NCI-H1436 (cell line): ENCODE measurements around the gene ALOX5.
A peak's percentile ranks its signal among the peaks of the same experiment; 100 is the strongest.

Experiments used
- DNase-seq: peaks from one replicate; lab custom pipeline; 2025; lab: John Stamatoyannopoulos, UW

Gene ALOX5

DNA sequence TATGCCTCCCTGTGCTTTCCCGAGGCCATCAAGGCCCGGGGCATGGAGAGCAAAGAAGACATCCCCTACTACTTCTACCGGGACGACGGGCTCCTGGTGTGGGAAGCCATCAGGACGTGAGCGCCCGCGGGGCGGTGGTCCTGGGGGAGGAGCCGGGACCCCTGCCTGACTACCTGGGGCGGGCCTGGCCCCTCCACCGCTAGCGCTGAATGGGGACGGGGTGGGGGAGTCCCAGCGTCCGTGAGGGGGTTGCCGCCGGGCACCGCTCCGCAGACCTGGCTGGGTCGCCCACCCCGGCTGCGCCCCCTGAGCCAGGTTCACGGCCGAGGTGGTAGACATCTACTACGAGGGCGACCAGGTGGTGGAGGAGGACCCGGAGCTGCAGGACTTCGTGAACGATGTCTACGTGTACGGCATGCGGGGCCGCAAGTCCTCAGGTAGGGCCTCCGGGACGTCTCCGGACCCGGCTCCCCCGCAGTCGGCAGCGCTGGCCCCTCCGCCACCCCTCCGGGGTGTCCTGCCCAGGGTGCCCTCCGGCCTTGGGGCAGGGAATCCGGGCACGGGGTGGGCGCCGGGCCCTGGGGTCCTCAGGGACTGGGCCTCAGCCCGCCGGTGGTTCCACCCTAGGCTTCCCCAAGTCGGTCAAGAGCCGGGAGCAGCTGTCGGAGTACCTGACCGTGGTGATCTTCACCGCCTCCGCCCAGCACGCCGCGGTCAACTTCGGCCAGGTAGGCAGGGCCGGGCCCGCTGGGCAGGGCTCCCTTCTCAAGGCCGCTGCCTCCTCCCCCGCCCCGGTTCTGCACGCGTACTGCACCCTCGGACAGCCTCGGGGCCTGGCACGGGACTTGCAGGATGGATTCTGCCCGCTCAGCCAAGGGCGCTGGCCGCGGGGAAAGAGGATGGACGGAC is 69.3 kb downstream of the ALOX5 start:
- DNase-seq: no peak

DNA sequence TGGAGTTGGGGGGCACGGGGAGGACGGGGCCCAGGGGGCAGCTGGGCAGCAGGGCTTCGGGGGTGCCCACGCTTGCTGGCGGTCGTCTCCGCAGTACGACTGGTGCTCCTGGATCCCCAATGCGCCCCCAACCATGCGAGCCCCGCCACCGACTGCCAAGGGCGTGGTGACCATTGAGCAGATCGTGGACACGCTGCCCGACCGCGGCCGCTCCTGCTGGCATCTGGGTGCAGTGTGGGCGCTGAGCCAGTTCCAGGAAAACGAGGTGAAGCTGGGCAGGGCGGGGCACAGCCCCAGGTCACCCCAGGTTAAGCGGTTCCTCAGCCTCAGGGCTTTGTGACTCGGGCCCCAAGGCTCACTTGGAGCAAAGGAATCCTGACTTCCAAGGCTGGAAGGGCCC is 70.0 kb downstream of the ALOX5 start:
- no peak for DNase-seq

DNA sequence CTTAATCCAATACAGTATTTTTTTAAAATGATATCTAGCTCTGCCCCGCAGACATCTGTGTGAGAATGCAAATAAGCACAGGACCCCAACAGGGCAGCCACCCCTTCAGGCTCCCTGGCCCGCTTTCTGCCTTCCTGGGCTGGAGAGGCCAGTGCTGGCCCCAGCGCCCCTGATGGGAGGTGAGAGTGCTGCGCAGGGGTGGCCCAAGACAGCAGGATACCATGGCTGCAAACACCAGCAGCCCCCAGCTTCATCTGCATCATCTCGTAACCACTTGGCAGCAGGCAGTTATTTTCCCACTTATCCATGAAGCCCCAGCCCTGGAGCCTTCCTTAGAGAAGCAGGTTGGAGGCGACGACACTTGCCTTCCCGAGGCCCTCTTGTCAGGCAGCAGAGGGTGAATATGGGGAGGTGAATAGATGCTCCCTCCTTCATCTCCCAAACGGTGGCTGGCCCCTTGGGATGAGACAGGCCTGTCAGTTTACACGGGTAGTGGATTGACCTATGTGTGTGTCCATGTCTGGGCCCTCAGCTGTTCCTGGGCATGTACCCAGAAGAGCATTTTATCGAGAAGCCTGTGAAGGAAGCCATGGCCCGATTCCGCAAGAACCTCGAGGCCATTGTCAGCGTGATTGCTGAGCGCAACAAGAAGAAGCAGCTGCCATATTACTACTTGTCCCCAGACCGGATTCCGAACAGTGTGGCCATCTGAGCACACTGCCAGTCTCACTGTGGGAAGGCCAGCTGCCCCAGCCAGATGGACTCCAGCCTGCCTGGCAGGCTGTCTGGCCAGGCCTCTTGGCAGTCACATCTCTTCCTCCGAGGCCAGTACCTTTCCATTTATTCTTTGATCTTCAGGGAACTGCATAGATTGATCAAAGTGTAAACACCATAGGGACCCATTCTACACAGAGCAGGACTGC is 71.2 kb downstream of the ALOX5 start:
- DNase-seq: no peak

DNA sequence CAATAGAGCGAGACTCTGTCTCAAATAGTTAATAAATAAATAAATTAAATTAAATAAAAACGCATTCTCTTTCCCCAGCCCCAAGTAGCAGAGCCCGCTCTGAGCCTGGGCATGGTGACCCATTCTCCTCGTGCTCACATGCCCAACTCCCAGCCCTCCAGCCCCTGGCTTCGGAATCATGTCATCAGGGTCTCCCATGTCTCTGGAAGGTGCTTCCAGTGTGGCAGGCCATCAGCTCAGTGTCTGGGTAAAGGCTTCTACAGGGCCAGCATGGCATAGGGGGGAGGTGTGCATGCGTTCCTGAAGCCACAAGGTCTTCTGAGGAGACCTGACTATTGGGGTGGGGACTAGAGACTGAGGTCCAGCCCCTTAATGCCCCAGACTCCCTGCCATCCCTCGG is 72.8 kb downstream of the ALOX5 start:
- no peak for DNase-seq

DNA sequence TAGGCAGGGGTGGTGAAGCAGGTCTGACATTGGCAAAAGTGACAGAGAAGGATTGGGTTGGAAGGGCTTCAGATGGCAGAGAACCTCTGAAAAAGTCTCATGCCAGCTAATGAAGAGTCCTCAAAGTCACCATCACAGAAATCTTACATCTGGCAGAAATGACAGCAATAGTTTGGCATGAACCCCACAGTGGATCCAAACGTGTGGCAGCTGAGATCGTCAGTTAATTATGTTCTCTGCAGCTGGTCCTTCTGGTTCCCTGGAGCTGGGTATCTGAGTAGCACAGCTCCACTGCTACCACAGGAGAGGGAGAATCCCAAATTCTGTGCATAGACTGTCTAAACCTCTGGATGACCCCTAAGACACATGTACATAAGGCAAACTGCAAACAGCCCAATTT is 73.4 kb downstream of the ALOX5 start:
- DNase-seq: no peak

DNA sequence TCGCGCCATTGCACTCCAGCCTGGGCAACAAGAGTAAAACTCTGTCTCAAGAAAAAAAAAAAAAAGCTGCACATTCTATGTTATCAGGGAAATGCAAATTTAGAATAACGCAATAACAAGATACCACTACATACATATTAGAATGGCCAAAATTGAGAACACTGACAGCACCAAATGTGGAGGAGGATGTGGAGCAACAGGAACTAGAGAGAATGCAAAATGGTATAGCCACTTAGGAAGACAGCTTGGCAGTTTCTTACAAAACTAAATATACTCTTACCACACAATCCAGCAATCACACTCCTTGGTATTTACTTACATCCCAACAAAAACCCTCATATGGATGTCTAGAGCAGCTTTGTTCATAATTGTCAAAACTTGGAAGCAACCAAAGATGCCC is 76.8 kb downstream of the ALOX5 start:
- DNase-seq: no peak

DNA sequence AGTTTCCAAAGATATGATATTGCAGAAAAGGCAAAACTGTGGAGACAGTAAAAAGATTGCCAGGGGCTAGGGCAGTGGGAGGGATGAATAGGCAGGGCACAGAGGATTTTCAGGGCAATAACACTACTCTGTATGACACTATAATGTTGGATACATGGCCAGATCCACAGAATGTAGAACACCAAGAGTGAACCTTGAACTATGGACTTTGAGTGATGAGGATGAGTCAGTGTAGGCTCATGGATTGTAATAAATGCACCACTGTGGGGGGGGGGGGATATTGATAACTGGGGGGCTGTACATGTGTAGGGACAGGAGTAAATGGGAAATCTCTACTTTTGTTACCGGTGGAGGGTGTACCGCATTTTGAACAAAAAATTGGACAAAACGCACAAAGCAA is 77.4 kb downstream of the ALOX5 start:
- DNase-seq: no peak

DNA sequence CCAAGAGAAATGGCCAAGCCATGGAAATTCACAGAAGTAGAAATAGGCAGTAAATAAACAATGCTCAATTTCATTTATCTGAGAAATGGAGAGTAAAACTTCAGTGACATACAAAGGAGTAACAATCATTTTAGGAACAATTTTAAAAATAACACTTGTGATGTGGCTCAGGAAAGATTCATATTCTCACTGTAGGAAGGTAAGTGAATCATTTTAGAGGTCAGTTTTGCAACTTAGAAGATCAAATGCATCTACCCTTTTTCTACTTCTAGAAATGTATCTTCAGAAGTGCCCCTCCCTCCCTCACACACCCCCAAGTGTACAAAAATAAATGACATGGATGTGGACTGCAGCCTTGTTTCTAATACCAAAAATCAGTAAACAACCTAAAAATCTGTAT is 78.3 kb downstream of the ALOX5 start:
- DNase-seq: no peak

DNA sequence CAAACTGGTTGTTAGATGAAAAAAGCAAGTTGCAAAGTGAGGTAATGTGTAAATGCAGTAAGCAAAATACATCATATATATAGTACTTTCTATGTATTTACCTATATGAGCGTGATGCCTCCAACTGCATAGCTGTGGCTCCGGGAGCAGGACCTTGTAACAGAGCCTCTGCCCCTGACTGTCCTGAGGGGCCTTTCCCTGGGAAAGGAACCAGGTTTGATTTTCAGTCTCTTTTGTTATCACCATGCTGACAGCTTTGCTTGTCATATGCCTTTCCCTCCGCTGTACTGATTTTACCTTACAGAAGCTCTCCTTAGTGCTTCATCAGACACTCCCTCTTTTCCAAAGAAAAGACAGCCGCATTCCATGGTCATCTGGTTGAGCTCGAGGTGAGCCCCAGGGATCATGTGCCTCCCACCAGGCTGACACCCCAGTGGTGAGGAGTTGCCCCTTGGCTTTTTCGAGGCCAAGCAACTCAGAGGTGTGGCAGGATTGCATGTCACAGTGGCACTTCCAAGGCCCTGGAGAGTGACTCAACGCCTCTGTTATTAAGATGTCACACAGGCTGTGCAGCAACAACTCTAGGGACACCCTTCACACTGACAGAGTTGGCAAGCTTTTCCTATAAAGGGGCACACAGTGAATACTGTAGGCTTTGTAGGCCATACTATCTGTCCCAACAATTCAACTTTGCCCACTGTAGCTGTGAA is 78.9 kb downstream of the ALOX5 start:
- DNase-seq: no peak

DNA sequence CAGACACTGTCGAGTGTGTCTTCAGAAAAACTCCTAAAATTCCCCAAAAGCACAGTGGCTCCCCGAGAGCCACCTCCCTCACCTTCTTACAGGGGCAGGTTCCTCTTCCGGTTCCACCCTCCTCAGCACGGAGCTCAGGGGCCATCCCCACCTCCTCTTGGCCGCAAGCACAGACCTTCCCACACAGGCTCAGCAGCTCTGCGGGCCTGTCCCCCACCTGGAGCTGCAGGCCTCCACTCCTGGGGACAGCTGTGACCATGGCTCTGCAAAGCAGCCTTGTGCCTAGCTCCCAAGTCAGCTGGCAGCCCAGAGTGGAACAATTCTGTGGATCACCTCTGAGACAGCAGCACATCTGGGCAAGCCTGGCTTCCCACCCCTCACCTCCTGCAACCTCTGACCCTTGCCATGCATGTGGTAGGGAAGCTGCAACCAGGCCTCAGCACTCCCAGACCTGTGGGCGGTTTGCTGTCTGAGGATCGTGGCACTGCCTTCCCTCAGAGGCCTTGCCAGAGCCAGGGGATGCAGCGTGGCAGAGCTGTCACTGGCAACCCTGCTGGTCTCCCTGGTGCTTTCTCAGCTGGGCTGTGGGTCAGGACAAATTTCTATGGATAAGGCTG is 79.7 kb downstream of the ALOX5 start:
- DNase-seq: no peak

DNA sequence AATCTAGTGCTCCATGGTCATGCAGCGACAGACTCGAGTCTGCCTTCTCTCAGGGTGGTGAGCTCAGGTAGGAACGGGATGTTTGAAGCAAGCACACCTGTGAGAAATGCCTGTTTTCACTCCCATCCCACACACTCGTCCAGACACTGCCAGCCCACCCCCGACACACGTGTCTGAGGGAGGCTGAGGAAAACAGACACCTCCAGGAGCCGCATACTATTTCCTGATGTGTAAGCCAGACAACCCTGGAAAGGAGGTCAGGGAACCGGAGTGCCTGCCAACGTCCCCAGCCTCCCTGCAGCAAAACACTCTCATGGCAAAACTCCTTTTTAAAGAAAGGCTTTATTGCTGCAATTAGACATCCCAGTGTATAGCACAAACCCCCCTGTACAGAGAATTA is 80.2 kb downstream of the ALOX5 start:
- no peak for DNase-seq

DNA sequence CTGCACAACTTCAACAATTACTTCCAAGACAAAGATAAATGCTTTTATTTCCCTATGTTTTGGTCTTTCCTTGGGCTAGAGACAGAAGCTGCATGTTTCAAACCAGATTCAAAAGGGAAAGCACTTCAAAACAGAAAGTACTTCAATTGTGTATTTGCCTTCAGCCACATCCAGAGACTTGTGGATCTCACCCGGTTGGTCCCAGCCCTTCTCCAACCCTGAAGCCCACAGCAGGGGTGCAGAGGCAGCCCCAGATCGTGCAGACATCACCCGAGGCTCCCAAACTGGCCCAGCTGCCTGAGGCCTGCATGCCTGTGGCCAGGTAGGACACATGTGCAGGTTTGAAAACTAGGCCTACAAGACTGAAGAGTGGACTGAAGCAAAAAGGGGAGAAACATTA is 80.8 kb downstream of the ALOX5 start:
- no peak for DNase-seq

DNA sequence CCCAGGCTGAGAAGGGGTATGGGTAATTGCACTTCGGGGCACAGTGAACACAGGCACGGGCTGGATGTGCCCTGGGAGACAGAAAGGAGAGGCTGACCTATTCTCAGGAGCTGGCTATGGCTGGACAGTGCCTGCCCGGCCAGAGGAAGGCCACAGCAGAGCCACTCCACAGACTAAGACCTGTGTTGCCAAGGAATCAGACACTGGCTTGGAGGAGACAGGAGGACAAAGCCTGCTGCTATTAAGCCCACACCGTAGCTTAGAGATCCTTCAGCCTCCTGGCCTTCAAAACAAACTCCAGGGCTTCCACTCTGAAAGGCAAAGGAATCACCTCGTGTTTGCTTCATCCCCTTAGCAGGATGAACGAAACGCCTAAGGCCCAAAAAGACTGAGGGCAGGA is 82.2 kb downstream of the ALOX5 start:
- no peak for DNase-seq

DNA sequence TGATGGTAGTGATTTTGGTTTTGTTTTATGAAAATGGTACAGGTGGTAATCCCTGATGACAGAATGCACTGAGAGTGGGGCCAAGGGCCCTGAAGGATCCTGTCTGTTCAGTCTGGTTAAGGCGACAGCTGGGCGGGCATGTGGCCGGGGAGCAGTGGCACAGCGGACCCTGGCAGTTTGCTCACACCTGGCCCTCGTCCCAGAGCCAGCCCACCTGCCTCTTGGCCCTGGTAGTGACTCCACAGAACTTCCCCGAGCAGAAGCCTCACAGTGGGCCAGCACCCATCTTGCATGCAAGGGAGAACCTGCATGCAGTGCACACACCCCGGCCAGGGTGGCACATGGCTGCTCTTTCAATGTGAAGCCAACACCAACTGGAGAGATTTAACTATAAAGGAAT is 82.8 kb downstream of the ALOX5 start:
- DNase-seq: no peak

DNA sequence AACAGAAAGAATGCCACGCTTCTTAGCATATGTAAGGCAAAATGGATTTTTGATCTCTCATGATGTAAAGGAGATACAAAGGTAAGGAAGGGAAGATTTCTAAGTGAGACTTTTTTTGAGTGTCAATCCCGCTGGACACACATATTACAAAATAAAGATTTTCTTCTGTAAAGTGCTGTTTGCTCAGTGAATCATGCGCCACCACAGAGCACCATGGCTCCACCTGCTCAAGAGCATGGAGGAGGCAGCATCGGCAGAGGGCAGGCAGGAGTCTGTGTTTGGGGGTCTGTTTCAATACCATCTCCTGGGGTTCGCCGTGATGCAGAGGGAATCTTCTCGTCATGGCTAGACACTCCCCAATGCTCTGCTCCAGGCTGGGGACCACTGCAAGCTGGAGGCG is 83.5 kb downstream of the ALOX5 start:
- no peak for DNase-seq

DNA sequence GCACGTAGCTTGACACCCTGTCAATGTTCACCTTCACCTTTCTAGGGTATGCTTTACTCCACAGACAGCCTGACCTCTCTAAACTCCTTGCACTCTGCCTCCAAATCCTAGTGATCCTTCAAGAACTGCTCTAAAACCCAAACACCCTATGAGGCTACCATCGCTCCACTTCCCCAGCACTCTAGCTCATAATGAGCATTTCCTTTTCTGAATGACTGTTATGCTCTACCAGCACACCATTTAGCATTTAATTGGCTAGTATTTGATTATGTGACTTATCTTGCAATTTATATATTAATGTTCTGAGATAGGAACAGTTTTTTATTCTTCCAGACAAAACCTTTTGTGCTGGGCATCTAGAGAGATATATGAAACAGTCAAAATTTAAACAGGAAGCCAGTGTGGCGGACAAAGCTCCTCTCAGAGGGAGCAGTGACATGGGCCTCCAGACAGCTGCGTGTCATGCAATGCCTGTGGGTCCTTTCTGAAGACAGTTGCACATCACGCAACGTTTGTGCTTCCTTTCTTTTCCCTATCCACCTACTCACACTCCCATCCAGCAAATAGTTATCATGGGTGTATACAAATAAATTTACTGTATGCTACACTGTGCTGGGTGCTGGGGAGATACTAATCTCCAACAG is 86.3 kb downstream of the ALOX5 start:
- no peak for DNase-seq

DNA sequence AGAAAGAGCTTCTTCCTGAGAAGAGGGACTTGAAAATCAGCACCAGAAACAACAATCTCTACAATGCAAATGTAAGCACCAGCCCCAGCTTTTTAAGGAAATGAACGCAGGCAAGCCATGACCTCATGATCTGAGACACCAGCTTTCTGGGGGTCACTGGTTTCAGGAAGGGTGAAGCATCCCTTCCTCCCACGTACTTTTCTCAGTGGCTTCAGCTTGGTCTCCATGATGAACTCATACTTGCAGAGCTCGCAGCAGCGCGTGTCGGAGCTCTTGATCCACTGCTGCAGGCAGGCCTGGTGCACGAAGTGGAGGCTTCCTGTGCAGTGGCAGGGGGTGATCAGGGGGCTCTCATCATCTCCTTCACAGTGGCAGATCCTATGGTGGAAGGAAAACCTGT is 87.0 kb downstream of the ALOX5 start:
- DNase-seq: no peak

DNA sequence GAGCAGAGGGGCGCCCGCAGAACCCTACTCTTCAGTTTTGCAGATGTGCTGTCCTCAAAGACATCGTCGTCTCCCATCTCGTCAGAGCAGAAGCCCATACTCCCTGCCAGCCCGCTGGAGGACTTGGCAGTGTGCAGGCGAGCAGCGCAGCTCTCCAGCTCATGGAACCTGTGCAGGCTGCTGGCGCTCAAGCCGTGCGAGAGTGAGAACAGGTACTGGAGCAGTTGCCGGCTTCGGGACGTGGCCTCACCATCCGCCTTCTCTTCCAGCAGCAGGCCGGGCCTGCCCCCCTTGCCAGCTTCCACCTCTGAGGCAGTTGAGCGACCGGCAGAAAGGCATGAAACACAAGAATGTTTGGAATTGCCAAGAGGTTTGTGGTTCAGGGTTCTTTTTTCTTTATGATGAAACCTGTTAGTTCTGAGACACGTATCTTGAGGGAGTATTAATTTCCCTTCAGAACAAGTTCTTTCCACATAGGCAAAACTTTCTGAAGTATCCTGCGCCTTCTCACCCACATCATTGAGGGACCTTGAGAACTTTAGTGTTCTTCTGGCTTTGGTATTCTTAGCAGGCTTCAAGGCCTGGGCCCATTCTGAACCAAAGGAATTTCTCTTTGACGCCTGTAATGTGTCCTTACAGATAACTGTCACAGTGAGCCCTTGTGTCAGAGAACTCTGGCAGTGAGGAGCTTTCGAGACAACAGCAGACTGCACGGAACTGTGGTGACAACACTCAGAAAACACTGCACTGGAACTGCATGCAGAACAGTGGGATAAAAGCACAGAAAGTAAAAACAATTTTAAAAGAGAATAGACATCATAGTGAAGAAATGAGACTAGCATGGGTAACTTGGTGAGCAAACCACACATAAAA is 89.5 kb downstream of the ALOX5 start:
- DNase-seq: no peak

DNA sequence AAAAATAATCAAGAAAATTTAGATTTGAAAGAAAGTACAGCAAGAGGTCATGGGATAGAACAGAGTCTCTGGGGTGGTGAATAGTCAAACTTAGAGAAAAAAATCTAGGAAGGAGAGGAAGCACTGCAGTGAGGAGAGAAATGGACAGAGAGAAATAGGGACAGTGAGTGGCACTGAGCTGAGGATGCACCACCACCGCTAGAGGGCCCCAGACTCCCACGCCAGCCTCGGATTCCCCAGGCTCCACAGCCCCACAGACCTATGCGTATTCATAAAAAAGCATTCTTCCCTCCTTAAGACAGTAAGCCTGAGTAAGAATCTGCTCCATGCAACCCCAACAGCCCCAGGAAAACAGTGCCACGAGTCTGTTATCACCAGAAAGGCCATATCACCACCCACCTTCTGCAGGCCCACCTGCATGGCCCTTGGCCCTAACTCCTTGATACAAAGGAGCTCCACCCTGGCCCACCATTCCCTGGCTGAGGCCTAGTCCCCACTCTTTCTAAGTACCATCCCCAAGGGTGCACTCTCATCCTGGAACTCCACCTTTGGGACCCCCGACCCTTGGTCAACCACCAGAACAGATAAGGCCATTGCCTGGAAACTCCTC is 91.0 kb downstream of the ALOX5 start:
- peak; percentile 48 for DNase-seq

DNA sequence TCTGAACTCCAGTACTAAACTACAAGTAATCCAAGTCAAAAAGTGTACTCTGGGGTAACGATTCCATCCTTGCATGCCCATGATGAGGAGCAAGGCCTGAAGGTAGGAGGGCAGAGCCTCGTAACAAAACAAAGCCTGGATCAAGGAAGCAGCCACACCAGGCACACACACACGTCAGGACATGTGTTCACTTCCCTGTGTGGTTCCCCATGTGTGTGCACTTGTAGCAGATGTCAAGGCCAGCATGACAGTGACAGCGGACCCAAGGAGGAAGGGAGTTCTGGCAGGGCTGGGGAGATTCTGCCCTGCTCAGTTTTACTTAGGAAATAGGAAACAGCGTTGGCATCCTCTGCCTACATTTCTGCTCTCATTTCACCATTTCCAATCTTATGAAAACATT is 92.8 kb downstream of the ALOX5 start:
- no peak for DNase-seq
